HG02642 (cell line): ENCODE results near the gene PRPF6.

ENCODE experiments used
- ATAC-seq: cut with Tn5 transposase; IDR thresholded peaks from one replicate; pipeline ENCODE4 v1.9.1; 2021; ENCODE audit warnings: mild to moderate bottlenecking; ENCODE audit not compliant: unreplicated experiment, poor library complexity

Gene PRPF6, protein sequence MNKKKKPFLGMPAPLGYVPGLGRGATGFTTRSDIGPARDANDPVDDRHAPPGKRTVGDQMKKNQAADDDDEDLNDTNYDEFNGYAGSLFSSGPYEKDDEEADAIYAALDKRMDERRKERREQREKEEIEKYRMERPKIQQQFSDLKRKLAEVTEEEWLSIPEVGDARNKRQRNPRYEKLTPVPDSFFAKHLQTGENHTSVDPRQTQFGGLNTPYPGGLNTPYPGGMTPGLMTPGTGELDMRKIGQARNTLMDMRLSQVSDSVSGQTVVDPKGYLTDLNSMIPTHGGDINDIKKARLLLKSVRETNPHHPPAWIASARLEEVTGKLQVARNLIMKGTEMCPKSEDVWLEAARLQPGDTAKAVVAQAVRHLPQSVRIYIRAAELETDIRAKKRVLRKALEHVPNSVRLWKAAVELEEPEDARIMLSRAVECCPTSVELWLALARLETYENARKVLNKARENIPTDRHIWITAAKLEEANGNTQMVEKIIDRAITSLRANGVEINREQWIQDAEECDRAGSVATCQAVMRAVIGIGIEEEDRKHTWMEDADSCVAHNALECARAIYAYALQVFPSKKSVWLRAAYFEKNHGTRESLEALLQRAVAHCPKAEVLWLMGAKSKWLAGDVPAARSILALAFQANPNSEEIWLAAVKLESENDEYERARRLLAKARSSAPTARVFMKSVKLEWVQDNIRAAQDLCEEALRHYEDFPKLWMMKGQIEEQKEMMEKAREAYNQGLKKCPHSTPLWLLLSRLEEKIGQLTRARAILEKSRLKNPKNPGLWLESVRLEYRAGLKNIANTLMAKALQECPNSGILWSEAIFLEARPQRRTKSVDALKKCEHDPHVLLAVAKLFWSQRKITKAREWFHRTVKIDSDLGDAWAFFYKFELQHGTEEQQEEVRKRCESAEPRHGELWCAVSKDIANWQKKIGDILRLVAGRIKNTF

DNA sequence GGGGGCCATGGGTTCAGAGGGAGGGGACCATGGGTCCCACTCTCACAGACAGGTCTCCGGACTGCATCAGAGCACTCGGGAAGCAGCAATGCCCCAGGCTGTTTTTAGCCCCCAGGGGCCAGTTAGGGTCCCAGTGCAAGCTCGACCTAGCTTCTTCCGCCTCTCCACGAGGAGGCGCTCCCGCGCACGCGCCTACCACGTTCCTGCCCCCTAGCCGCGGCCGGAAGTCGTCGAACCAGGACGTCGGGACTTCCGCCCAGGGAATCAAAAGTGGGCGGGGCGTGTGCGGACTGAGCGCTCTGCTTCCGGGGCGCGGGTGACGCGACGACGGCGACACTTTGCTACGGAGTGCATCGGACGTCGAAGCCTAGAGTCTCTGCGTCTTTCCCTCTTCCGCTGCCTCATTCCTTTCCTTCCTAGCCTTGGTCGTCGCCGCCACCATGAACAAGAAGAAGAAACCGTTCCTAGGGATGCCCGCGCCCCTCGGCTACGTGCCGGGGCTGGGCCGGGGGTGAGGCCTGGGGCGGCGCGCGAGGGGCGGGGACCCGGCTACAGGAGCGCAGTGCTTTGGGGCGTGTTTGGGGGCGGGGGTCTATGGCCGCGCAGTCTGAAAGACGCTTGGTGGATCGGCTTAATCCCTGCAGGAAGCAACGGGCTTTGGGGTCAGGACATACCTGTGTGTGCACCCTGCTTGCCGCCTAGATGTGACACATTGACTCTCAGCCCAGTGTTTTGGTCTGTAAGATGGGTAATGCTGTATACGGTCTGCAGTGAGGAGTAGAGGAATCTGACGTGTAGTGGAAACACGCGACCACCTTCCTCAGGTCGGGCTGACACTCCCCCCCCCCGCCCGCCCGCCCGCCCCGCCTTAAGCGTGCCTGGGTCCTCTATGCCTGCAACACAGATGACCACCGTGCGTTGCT lies at the start of gene PRPF6:
PRPF6 (plus strand) TSS at position 327 of the 923 bp plus-strand sequence; CDS start at position 441, 114 bp downstream.
- ATAC-seq, result peak; percentile 62

DNA sequence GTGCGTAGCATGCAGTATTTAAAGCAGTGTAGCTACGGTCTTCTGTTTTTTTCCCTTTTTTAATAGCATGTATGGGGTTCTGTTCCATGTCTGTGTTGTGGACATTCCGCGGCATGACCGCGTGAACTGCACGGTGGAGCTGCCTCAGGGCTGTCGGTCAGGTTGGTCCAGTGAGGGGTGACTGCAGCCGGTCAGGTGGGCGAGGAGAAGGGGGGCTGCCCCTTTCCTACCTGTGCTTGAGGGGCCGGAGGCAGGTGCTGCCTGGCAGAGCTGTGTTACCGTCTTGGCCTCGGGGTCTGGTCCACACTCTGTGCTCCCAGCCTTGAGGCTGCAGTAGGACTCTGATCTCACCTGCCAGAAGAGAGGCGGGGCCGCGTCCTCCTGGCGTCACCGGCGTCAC lies 49.2 kb upstream of the PRPF6 start:
- ATAC-seq, result no peak

DNA sequence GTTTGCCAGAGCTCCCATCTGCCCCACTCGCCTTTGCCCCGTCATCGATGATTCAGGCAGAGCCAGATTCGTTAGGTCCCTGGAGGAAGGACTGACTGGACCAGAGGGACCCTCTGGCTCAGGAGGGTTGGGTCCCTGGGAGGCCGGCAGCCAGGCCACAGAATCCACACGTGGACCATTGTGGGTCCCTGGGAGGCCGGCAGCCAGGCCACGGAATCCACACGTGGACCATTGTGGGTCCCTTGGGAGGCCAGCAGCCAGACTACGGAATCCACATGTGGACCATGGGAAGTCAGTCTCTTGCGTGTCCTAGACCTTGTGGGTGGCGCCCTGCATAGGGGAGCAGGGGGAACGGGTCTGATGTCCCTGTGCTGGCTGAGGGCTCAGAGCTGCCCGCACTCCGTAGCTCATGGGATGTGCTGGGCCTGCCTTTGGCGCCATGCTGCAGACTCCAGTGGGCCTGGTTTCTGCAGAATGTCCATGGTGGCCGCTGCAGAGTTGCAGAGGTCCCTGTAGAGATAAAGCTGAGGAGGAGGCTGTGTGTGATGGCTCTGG lies 48.2 kb upstream of the PRPF6 start:
- no peak for ATAC-seq

DNA sequence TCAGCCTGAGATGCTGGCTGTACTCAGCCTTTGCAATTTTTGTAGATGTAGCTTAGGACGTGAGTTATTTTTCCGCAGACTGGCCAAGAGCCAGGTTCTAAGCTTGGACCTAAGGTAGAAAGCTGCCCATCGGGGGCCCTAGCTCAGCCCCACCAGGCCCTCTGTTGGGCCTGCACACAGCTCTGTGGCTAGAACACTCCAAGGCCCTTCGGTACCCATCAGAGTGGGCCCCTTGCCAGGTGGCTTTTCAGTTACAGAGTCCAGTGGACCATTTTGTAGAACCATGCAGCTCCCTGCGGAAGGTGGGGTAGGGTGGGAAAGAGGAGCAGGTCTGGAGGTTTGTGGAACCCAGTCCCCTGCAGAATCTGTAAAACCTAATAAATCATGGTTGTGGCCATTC lies 47.3 kb upstream of the PRPF6 start:
- no peak for ATAC-seq

DNA sequence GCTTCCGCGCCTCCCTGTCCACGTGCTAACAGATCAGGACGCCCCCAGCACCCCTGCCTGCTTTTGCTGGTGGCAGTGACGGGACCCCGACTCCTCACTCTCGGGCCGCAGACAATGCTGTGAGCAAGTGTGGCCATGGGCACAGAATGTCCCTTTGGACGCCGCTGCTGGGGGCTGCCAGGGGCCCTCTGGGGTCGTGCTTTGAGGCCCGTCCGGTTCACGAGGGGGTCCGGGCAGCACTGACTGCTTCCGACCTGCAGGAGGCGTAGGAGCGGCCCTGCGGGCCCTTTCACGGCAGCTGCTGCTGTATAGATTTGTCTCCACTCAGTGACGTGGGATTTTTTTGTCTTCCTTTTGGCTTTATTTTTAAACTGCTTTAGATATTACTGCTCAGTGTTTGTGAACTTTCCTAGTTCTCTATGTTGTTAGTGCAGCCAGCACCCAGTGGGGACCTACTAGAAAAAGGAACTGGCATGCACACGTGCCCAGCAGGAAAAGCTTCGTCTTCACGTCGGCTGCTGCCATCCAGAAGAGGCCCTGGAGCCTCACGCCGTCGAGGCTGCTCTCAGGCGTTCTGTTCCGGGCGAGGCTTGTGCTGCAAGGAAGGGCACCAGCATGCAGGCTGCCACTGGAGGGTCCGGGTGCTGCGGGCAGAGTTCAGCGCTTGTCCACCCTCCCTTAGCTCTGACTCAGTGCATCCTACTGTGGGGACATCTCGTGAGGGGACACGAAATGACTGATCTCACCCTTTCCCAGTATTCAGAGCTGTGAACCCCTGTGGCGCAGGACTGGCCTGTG lies 46.5 kb upstream of the PRPF6 start:
- ATAC-seq, result no peak

DNA sequence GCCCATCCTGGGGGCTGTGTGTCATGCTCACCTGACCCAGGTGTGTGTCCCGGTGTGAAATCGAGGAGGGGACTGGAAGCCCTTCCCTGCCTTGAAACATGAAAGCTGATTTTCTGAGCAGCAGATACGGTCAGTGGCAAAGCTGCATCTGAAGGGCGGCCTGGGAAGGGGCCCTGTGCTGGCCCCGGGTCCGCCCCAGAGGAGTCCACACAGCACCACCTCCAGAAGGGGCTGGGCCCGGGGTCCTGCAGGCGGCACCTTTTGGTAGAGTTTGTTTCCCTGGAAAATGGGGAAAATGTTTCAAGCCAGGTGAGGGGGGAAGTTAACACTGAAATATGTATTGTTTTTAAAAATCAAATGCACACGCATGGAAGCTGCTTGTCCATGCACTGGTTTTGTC lies 45.5 kb upstream of the PRPF6 start:
- no peak for ATAC-seq

DNA sequence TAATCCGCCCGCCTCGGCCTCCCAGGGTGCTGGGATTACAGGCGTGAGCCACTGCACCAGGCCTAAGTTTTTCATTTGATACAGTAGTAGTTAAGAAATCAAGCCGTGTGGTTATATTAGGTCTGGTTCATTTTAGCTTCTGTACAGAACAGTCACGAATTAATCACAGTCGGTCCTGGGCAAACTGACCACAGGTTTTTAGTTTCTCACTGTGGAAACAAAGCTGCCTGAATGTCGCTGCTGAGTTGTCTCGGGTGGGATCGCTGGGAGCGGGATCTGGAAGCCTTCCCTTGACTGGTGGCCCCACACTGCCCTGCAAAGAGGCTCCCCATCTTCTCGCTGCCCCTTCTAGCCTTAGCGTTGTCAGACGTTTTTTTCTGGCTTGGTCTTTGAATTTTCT lies 43.3 kb upstream of the PRPF6 start:
- no peak for ATAC-seq

DNA sequence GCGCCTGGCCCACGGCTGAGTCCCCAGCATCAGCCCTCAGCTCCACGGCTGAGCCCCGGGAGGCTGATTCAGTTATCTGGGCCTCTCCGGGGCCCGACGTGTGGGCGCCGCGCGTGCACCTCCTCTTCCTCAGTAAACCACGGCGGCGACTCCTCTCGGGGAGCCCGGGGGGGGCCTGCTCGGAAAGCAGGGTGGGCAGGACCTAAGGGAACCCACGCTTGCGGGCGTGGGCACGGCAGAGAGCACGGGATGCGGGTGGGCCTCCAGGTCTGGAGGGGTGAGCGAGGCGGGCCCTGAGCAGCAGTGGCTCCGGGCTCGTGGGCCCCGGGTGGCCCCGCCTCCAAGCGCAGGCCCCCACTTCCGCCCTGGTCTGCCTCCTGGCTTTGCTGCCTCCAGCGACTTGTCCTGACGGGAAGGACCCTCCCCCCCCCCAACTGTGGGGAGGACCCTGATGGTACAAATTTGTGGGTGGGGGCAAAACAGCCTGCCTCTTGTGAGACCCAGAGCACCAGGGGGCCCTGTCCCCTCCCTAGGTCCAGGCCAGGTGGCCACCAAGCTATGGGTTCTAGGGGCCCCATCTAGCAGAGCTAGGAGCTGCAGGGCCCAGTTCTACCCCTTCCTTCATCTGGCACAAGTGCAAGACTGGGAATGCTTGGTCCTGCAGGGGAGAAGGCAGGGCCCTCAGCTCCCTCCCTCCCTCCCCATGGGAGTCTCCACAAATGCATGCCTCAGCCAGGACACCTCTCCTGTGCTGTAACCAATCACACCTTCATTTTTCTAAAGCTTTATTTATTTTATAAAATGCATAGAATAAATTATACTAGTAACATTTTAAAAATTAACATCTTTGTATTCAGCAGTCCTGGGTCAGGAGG lies 41.6 kb upstream of the PRPF6 start:
- ATAC-seq, result no peak

DNA sequence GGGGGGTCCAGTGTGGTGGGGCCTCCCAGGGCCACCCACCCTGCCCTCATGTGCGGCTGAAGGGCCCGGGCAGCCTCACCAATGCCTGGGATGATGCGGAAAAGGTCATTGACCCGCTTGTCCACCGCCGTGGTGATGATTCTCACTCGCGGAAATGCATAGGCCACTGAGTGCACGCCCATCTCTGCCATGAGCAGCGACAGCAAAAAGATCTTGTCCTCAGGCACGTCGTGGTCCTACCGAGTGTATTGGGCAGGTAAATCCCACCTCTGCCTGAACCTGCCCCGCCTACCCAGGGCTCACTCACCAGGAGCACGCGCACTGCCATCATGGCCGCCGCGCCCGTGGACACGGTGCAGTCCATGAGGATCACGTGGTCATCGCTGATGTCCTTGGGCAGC lies 40.9 kb upstream of the PRPF6 start:
- no peak for ATAC-seq

DNA sequence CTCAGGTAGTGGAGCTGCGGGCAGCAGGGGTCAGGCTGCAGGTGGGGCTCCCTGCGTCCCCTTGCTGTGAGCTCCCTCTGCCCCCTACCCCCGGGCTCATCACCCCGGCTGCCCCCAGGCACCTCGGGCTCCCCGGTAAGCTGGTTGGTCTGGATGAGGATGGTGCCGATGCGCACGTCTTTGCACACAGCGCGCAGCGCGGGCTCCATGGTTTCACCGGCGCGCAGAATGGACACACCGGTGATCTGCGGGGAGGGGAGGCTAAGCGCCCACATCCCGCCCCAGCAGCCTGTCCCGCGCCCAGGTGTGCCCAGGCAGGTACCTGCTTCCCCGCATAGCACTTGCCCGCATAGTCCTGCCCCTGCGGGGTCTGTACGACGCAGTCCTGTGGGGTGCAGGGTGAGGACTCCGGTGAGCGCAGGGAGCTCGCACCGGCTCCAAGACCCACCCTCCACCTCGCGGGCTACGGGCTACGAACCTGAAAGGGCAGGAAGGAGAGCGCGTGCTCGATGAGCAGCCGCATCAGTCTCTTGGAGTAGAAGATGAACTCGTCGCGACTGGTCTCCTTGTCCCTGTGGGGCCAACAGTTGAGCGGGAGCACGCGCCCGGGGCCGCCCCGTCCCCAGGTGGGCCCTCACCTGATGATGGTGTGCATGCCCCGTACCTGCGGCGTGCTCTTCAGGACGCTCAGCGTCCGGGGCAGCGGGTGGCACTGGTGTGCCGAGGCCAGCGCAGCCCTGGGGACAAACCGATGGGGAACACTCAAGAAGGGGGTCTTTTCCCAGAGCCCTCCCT lies 40.3 kb upstream of the PRPF6 start:
- no peak for ATAC-seq

DNA sequence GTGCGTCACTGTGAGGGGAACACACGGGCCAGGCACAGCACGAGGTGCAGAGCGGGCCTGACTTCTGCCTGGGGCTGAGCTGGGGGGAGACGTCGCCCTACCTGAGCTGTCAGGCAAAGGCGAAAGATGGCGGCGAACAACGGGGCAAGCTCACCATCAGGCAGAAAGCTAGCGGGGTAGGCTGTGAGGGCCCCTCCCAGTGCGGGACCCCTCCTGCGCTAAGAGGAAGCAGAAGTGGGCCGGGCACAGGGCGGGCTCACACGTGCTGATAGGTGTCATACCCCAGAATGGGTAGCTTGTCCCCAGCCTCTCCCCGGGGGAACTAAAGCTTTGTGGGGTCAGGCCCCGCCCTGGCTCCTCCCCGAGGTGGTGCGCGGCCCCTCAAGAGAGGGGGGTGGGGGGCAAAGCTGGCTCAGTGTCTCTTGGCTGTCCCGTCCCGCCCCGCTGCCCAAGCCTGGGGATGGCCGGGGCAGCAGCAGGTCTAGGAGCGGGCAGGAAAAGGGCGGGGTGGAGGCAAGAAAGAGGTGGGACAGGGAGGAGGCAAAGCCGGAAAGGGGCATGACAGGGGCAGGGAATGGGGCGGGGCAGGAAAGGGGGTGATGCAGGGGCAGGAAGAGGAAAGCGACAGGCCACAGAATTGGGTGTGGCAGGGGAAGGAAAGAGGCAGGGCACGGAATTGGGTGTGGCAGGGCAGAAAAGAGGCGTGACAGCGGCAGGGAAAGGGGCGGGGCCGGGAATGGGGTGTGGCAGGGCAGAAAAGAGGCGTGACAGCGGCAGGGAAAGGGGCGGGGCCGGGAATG lies 39.5 kb upstream of the PRPF6 start:
- no peak for ATAC-seq

DNA sequence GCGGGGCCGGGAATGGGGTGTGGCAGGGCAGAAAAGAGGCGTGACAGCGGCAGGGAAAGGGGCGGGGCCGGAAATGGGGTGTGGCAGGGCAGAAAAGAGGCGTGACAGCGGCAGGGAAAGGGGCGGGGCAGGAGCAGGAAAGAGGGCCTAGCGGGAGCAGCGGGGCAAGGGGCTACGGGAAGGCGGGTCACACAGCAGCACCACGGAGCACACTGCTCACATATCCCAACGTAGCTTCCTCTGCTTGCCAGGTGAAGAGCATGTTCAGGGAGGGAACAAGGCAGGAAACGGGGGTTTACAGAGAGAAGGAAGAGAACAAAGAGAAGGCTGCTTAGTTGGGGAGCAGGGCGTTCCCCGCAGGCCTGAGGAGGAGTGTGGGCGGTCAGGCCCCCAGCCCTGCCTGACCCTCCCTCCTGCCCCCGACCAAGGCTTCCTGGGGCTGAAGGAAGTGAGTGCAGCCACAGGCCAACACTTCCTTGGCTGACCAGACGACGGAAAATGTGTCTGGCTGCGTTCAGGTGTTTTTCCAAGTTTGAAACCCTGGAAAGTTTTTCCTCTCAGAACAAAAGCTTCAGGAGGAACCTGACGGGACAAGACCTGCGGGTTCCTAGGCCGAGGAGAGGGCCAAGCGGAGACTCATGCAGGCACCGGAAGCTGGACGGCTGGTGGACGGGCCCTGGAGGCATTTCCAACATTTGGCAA lies 38.5 kb upstream of the PRPF6 start:
- no peak for ATAC-seq

DNA sequence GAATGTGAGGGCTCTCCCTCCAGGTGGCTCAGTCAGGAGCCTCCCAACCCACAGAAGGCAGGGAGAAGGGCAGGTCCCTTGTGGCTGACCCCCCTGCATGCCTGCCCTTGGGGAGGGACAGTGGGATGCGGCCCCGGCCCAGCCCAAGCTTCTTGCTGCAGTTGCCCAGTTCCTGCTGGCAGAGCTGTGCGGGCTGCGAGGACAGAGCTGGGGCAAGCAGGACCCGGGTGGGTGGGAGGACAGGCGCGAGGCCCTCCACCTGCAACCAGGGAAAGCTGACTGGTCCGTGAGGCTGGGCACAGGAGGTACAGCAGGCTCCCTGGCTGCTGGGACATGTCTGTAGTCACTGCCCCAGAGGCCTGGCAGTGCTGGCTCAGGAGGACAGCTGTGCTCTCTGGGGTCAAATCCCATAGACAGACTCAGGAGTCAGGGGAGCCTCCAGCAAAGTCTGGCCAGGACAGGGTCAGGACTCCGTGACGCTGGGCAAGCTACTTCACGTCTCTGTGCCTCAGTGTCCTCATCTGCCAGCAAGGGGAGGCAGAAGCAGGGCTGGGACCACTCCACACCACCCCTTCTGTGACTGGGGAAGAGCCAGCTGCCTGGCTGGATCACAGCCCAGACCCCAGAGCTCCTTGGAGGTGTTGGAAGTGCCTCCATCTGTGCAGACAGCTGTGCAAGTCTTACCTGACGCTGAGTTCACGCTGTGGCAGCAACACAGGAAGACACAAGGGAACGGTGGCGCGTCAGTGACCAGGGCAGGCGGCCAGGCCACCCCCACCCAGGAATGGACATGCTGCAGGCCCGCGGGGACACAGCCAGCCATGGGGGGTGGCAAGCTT lies 37.7 kb upstream of the PRPF6 start:
- ATAC-seq, result no peak

DNA sequence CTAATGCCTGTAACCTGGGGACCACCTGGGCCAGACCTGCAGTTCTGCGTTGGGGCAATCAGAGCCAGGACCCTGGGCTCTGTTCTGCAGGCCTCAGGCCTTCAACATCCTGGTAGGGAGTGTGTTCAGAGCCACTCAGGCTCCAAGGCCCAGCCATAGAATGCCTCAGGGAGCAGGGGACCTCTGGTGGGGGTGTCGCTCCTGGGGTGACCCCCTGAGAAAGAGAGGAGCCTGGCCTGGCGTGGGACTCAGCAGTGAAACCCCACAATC lies 37.2 kb upstream of the PRPF6 start:
- no peak for ATAC-seq

DNA sequence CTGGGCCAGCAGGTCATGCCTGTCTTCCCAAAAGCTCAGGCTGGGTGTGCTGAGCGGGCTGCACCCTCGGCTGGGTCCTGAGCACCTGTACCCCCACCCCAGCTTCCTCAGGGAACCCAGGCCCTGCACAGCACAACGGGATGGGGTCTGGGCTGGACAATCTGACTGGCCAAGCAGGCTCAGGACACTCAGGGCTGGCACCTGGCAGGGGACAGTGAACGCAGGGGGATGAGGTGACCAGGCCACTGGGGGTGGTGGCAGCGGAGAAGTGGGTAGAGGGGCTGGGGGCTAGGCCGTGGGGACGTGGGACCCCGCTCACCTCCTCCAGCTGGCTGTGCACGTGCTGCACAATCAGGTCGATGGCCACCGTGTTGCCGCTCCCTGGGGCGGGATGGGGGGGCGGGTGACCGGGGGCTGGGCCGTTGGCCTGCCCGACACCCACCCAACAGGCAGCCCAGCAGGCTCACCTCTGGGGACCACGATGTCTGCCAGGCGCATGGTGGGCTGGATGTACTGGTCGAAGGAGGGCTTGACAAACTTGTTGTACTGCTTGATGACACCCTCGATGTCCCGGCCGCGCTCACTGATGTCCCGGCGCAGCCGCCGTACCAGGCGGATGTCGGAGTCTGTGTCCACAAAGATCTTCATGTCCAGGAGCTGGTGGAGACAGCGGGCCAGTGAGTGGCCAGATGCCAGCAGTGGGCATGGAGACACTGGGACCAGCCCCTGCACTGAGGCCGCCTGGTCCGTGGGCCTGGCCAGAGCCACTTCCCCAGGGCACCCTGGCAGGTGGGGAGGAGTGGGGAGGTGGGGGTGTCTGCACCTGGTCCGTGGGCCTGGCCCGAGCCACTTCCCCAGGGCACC lies 36.6 kb upstream of the PRPF6 start:
- no peak for ATAC-seq
